GM12873 (cell line): ENCODE measurements around the gene MCAT.

Experiments
- CTCF ChIP-seq: IDR thresholded peaks from 2 replicates; pipeline ENCODE4 v1.5.1; 2012; ENCODE audit warnings: low read depth, mild to moderate bottlenecking, moderate library complexity, low read length, control low read depth; ENCODE audit not compliant: insufficient read depth; ENCODE audit errors: missing control alignments

Gene MCAT

GRCh38 chr22:43183496-43184277, 40.5 kb upstream of the MCAT start:
- no peak for TF ChIP-seq CTCF

GRCh38 chr22:43182726-43183125, 39.5 kb upstream of the MCAT start:
- TF ChIP-seq CTCF, result no peak

GRCh38 chr22:43182118-43182517, 38.9 kb upstream of the MCAT start:
- TF ChIP-seq CTCF, result no peak

GRCh38 chr22:43181321-43182076, 38.3 kb upstream of the MCAT start:
- TF ChIP-seq CTCF, result no peak

GRCh38 chr22:43180670-43181069, 37.5 kb upstream of the MCAT start:
- TF ChIP-seq CTCF, result no peak

GRCh38 chr22:43179911-43180195, 36.7 kb upstream of the MCAT start:
- no peak for TF ChIP-seq CTCF

GRCh38 chr22:43179146-43179910, 36.1 kb upstream of the MCAT start:
- TF ChIP-seq CTCF, result no peak
